Activated naive CD4-positive, alpha-beta T cell treated with anti-CD3 and anti-CD28 coated beads for 36 hours (primary cell): ENCODE measurements around the gene ADAMTS1. TPM values are rescaled to one million over a fixed set of nuclear protein-coding genes. Genes with fewer than 3 reads are reported as not detected.
A peak's percentile ranks its signal among the peaks of the same experiment; 100 is the strongest.
"Not testable (repeated sequence)": the region's sequence is repeated elsewhere in the genome, so short reads cannot be mapped to it uniquely, and the experiment has no call there.

Experiments used
- CTCF ChIA-PET: fragments of 350-600 bp; sonication (Branson Sonifier 250); formaldehyde crosslinking; loops from one replicate; lab custom pipeline; 2021; ENCODE audit warnings: antibody characterized with exemption; lab: Charles Lee
- DNase-seq: peaks from one replicate; pipeline ENCODE4 v3.0.0-alpha.2; 2020
- H3K27ac Mint-ChIP-seq: one replicate; pipeline ENCODE4 v1.8.0; 2021; ENCODE audit warnings: mild to moderate bottlenecking, mixed read lengths
- H3K27me3 Mint-ChIP-seq: one replicate; pipeline ENCODE4 v1.8.0; 2021; ENCODE audit warnings: low read depth, mixed read lengths
- H3K36me3 Mint-ChIP-seq: one replicate; pipeline ENCODE4 v1.8.0; 2021; ENCODE audit warnings: low read depth, mixed read lengths
- H3K4me1 Mint-ChIP-seq: one replicate; pipeline ENCODE4 v1.8.0; 2021; ENCODE audit warnings: low read depth, mixed read lengths
- H3K4me3 Mint-ChIP-seq: one replicate; pipeline ENCODE4 v1.8.0; 2021; ENCODE audit warnings: mild to moderate bottlenecking, moderate library complexity, mixed read lengths
- H3K9me3 Mint-ChIP-seq: one replicate; pipeline ENCODE4 v1.8.0; 2021; ENCODE audit warnings: mixed read lengths
- intact Hi-C: fragments of 100-400 bp; cut with micrococcal nuclease; formaldehyde crosslinking; loops from one replicate; pipeline ENCODE4 v1.15.1; 2023
- total RNA-seq, 2 experiments: library from RNA; stranded (reverse); gene quantifications; one replicate each; pipeline ENCODE4 v1.2.3, GENCODE V29; 2021

Gene ADAMTS1
- total RNA-seq, 2 experiments from 2014 or later: not detected

DNA sequence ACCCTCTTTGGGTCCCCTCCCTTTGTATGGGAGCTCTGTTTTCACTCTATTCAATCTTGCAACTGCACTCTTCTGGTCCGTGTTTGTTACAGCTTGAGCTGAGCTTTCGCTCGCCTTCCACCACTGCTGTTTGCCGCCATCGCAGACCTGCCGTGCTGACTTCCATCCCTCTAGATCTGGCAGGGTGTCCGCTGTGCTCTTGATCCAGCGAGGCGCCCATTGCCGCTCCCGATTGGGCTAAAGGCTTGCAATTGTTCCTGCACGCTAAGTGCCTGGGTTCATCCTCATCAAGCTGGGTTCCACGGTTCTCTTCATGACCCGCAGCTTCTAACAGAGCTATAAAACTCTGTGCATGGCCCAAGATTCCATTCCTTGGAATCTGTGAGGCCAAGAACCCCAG lies 9.5 kb upstream of the ADAMTS1 start:
- H3K4me1 Mint-ChIP-seq, H3K27ac Mint-ChIP-seq, DNase-seq, H3K36me3 Mint-ChIP-seq, H3K9me3 Mint-ChIP-seq, CTCF ChIA-PET, H3K4me3 Mint-ChIP-seq: not testable (repeated sequence)
- H3K27me3 Mint-ChIP-seq: peaks cover 13% of the 10 kb centered on the region
- intact Hi-C loops: loop anchor here (5.0 kb wide), 2 partner anchors 108 to 1663 kb away; no protein-coding TSS in a partner anchor

- H3K36me3 Mint-ChIP-seq: no peaks in the 10 kb centered on the region
- H3K9me3 Mint-ChIP-seq: no peaks in the 10 kb centered on the region
- no peak overlapping the region for H3K4me3 Mint-ChIP-seq
- H3K27me3 Mint-ChIP-seq: peaks cover 26% of the 10 kb centered on the region
- intact Hi-C loops: loop anchor here (5.0 kb wide), 2 partner anchors 110 to 1665 kb away; no protein-coding TSS in a partner anchor
- no peak for DNase-seq
- H3K27ac Mint-ChIP-seq: no peak overlapping the region
- peaks cover 1% of the 10 kb centered on the region for H3K4me1 Mint-ChIP-seq
- CTCF ChIA-PET: interaction anchor here (0.6 to 1.3 kb wide), 2 partner anchors 179 to 848 kb away, joined by 3 to 7 read pairs; no protein-coding TSS in a partner anchor
Observed at GRCh38 chr21:26852423-26852822, 7.2 kb upstream of the ADAMTS1 start.

DNA sequence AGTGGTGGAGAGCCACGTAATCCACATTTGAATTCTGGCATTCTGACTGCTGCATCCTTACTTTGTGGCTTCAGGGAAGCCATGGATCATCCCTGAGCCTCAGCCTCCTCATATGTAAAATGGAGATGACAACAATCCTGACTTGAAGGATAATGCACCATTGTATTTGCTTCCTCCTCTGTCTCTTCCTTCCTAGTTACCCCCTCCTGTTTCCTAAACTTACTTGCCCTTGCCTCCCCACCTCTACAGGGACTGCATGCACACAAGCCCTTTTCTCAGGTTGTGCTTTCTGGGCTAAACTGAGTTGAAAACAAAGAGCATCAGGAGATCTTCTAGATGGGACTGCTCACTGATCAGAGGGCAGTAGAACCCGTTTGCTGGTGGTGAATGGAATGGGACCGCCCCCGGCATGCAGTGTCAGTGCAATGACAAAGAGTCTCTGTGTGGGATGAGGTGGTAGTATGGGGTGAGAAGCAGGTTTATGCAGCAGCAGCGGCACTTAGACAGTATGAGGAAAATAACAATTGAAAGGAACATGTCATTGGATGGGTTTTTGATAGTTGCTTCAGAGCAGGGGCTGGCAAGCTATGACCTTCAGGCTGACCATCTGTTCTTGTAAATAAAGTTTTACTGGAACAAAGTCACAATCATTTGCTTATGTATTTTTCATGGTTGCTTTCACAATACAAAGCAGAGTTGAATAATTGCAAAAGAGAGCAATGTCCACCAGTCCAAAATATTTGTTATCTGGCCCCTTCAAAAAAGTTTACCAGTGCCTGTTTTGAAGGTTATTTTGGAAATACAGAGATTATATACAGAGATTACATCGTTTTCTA lies 6.1 kb upstream of the ADAMTS1 start:
- no peak overlapping the region for H3K27ac Mint-ChIP-seq
- CTCF ChIA-PET: interaction anchor here (0.7 to 1.6 kb wide), 5 partner anchors 86 to 1894 kb away, joined by 3 to 9 read pairs (median 3); no protein-coding TSS in a partner anchor
- H3K9me3 Mint-ChIP-seq: no peaks in the 10 kb centered on the region
- DNase-seq: no peak
- no peaks in the 10 kb centered on the region for H3K36me3 Mint-ChIP-seq
- H3K27me3 Mint-ChIP-seq: peaks cover 37% of the 10 kb centered on the region
- H3K4me1 Mint-ChIP-seq: peaks cover 10% of the 10 kb centered on the region
- H3K4me3 Mint-ChIP-seq: no peak overlapping the region
- intact Hi-C loops: loop anchor here (5.0 kb wide), 2 partner anchors 111 to 1666 kb away; no protein-coding TSS in a partner anchor

DNA sequence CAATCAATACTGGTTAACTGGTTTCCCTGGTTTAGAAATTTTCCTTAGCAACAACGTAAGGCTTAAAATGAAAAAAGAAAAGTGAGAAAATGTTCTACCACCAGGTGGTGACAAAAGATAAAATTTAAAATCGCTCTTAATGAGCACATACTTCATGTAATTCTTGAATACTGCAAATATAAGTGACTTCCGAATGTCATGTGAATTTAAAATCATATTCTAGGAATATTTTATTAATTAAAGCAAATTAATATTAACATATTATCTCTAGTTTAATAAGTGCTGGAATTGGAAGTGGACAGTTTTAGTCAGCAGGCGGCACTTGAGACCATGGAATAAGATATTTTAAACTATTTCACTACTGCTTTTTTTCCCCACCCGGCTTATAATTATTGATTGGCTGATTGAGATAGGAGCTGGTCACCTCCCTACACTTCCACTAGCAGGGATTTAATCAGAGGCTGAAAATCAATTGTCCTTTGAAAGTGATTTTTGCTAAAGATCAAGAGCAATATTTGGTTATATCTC lies 5.0 kb upstream of the ADAMTS1 start:
- intact Hi-C loops: loop anchor here (1.0 to 5.0 kb wide), 7 partner anchors 112 to 1895 kb away; no protein-coding TSS in a partner anchor
- DNase-seq: no peak
- no peaks in the 10 kb centered on the region for H3K36me3 Mint-ChIP-seq
- CTCF ChIA-PET: interaction anchor here (0.8 to 1.6 kb wide), 5 partner anchors 87 to 1895 kb away, joined by 3 to 9 read pairs (median 3); no protein-coding TSS in a partner anchor
- H3K4me1 Mint-ChIP-seq: peaks cover 18% of the 10 kb centered on the region
- H3K4me3 Mint-ChIP-seq: no peak overlapping the region
- no peaks in the 10 kb centered on the region for H3K9me3 Mint-ChIP-seq
- H3K27ac Mint-ChIP-seq: no peak overlapping the region
- H3K27me3 Mint-ChIP-seq: peaks cover 43% of the 10 kb centered on the region

- Mint-ChIP-seq H3K9me3 (no peaks in the 10 kb centered on the region), H3K4me1 (peaks cover 18% of the 10 kb centered on the region), H3K27ac (no peak overlapping the region), H3K27me3 (peaks cover 49% of the 10 kb centered on the region), H3K4me3 (no peak overlapping the region), H3K36me3 (no peaks in the 10 kb centered on the region)
- peak; percentile 21 for DNase-seq
- CTCF ChIA-PET: interaction anchor here (0.9 to 1.6 kb wide), 5 partner anchors 11 to 1896 kb away, joined by 3 to 9 read pairs (median 5); no protein-coding TSS in a partner anchor
- intact Hi-C loops: loop anchor here (1.0 to 5.0 kb wide), 8 partner anchors 113 to 1896 kb away; no protein-coding TSS in a partner anchor
Observed at GRCh38 chr21:26849428-26850115, 4.4 kb upstream of the ADAMTS1 start.

- H3K27ac Mint-ChIP-seq: no peak overlapping the region
- H3K9me3 Mint-ChIP-seq: no peaks in the 10 kb centered on the region
- H3K4me1 Mint-ChIP-seq: peaks cover 31% of the 10 kb centered on the region
- intact Hi-C loops: no loop called here
- no peak overlapping the region for H3K4me3 Mint-ChIP-seq
- no peak for DNase-seq
- H3K36me3 Mint-ChIP-seq: no peaks in the 10 kb centered on the region
- peaks cover 62% of the 10 kb centered on the region for H3K27me3 Mint-ChIP-seq
- CTCF ChIA-PET: interaction anchor here (0.5 to 1.2 kb wide), 6 partner anchors 13 to 1898 kb away, joined by 3 to 5 read pairs (median 3); no protein-coding TSS in a partner anchor
Observed at GRCh38 chr21:26847921-26848320, 2.7 kb upstream of the ADAMTS1 start.

DNA sequence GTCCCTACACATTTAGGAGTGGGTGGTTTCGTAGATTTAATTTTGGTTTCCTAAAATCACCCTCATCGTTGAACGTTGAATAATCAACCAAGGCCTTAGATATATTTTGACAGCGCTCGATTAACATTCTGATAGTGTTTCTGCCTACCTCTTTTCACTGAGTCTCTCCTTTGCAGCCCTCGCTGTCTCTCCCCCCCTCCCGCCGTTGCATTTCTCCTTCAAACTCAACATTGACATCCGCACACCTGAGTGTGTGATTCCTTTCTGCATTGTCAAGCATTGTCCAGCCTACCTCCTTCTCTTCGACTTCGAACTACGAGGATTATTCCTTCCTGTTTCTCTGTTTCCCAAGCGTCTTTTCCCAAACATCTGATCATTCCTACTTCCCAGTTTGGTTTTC lies 1.8 kb upstream of the ADAMTS1 start:
- peaks cover 71% of the 10 kb centered on the region for H3K27me3 Mint-ChIP-seq
- peak overlapping the region; percentile 14 for H3K4me3 Mint-ChIP-seq
- H3K4me1 Mint-ChIP-seq: peaks cover 31% of the 10 kb centered on the region
- intact Hi-C loops: no loop called here
- H3K36me3 Mint-ChIP-seq: no peaks in the 10 kb centered on the region
- H3K9me3 Mint-ChIP-seq: no peaks in the 10 kb centered on the region
- H3K27ac Mint-ChIP-seq: no peak overlapping the region
- DNase-seq: no peak
- CTCF ChIA-PET: interaction anchor here (0.6 to 1.1 kb wide), 4 partner anchors 12 to 1899 kb away, joined by 3 to 5 read pairs (median 3); no protein-coding TSS in a partner anchor

- CTCF ChIA-PET: no interaction called here
- H3K27ac Mint-ChIP-seq: no peak overlapping the region
- intact Hi-C loops: no loop called here
- peak overlapping the region; percentile 67 for H3K4me3 Mint-ChIP-seq
- peaks cover 31% of the 10 kb centered on the region for H3K4me1 Mint-ChIP-seq
- DNase-seq: peak; percentile 8
- H3K27me3 Mint-ChIP-seq: peaks cover 72% of the 10 kb centered on the region
- no peaks in the 10 kb centered on the region for H3K36me3 Mint-ChIP-seq
- H3K9me3 Mint-ChIP-seq: no peaks in the 10 kb centered on the region
Observed at GRCh38 chr21:26846036-26846931, 1.1 kb upstream of the ADAMTS1 start.

- no peak overlapping the region for H3K27ac Mint-ChIP-seq
- intact Hi-C loops: loop anchor here (2.0 kb wide), 1 partner anchor 77 kb away; no protein-coding TSS in a partner anchor
- H3K27me3 Mint-ChIP-seq: peaks cover 69% of the 10 kb centered on the region
- DNase-seq: no peak
- H3K36me3 Mint-ChIP-seq: no peaks in the 10 kb centered on the region
- H3K4me3 Mint-ChIP-seq: peak overlapping the region; percentile 67
- no peaks in the 10 kb centered on the region for H3K9me3 Mint-ChIP-seq
- H3K4me1 Mint-ChIP-seq: peaks cover 31% of the 10 kb centered on the region
- CTCF ChIA-PET: no interaction called here
Observed at GRCh38 chr21:26845759-26846035, 488 bp upstream of the ADAMTS1 start.

DNA sequence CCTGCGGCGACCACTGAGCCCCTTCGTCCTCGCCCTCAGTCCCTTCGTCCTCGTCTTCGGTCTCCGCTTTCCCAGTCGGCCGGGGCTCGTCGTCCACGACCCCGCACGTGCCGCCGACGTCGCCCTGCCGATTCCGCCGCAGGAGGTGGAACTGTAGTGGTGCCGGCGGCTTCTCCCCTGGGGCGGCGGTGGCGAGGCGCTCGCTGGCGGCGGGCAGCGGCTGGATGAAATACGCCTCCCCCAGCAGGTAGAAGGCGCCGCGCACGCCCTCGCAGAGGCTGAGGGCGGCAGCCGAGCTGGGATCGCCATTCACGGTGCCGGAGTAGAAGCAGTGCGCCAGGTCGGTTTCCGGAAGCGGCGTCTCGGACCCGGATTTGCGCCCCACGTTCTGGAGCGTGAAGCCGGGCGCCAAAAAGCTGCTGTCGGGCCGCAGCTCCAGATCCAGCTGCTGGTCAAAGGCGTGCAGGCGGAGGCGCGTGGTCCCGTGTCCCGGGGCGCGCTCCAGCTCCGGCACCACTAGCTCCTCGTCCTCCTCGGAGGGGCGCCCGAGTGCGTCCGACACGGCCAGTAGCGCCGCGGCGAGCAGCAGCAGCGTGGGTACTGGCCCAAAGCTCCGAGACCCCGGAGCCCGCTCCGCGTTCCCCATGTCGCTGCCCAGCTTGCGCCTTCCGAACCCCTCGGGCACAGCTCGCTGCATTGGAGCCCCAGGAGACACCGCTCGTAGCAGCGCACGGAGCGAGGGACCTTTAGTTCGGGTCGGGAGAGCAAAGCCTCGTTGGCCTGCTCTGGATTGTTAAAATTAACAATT lies 747 bp downstream of the ADAMTS1 start:
- Mint-ChIP-seq H3K27me3 (peaks cover 79% of the 10 kb centered on the region), H3K4me3 (peak overlapping the region; percentile 72), H3K4me1 (peaks cover 37% of the 10 kb centered on the region), H3K9me3 (no peaks in the 10 kb centered on the region), H3K27ac (no peak overlapping the region), H3K36me3 (no peaks in the 10 kb centered on the region)
- peak; percentile 6 for DNase-seq
- intact Hi-C loops: loop anchor here (2.0 kb wide), 1 partner anchor 76 kb away; no protein-coding TSS in a partner anchor
- CTCF ChIA-PET: interaction anchor here (0.5 to 1.4 kb wide), 6 partner anchors 10 to 1902 kb away, joined by 3 to 6 read pairs (median 4); no protein-coding TSS in a partner anchor
